GM23248 (cell line): Measurements from ENCODE around the gene RABGAP1L. TPM values are rescaled to one million over a fixed set of nuclear protein-coding genes. Genes with fewer than 3 reads are reported as not detected.
"Not testable (repeated sequence)": the region's sequence is repeated elsewhere in the genome, so short reads cannot be mapped to it uniquely, and the experiment has no call there.

ENCODE experiments used
- DNase-seq: peaks from one replicate; pipeline ENCODE4 v3.0.0-alpha.2; 2015
- H2AFZ ChIP-seq: fragments of 200-600 bp; sonication (generic); 2 replicates; pipeline ENCODE4 v1.6.1; 2016; ENCODE audit warnings: antibody characterized with exemption
- H3F3A ChIP-seq: fragments of 200-600 bp; sonication (generic); 2 replicates; pipeline ENCODE4 v1.6.1; 2016; ENCODE audit warnings: mild to moderate bottlenecking, antibody characterized with exemption, mixed run types; ENCODE audit not compliant: insufficient read depth
- H3K27ac ChIP-seq: fragments of 200-600 bp; sonication (generic); 2 replicates; pipeline ENCODE4 v1.5.1; 2016; ENCODE audit warnings: mild to moderate bottlenecking
- H3K27me3 ChIP-seq: fragments of 200-600 bp; sonication (generic); replicated peaks from 2 replicates; pipeline ENCODE4 v1.6.1; 2016; ENCODE audit warnings: mild to moderate bottlenecking; ENCODE audit not compliant: insufficient read depth
- H3K36me3 ChIP-seq: fragments of 200-600 bp; sonication (generic); 2 replicates; pipeline ENCODE4 v1.6.1; 2016; ENCODE audit warnings: low read depth, mild to moderate bottlenecking
- H3K4me1 ChIP-seq: fragments of 200-600 bp; sonication (generic); 2 replicates; pipeline ENCODE4 v1.6.1; 2016; ENCODE audit warnings: mild to moderate bottlenecking; ENCODE audit not compliant: insufficient read depth
- H3K4me2 ChIP-seq: fragments of 200-600 bp; sonication (generic); one replicate; pipeline ENCODE4 v1.6.1; 2016; ENCODE audit warnings: mild to moderate bottlenecking; ENCODE audit not compliant: unreplicated experiment
- H3K4me3 ChIP-seq: fragments of 200-600 bp; sonication (generic); 2 replicates; pipeline ENCODE4 v1.5.1; 2016; ENCODE audit warnings: mild to moderate bottlenecking
- H3K79me2 ChIP-seq: fragments of 200-600 bp; sonication (generic); 2 replicates; pipeline ENCODE4 v1.6.1; 2016; ENCODE audit warnings: mild to moderate bottlenecking; ENCODE audit not compliant: insufficient read depth
- H3K9ac ChIP-seq: fragments of 200-600 bp; sonication (generic); 2 replicates; pipeline ENCODE4 v1.6.1; 2016; ENCODE audit warnings: mild to moderate bottlenecking
- H3K9me2 ChIP-seq: fragments of 200-600 bp; sonication (generic); 2 replicates; pipeline ENCODE4 v1.6.1; 2016; ENCODE audit warnings: mixed run types, mild to moderate bottlenecking, moderate library complexity; ENCODE audit not compliant: insufficient read depth
- H3K9me3 ChIP-seq: fragments of 200-600 bp; sonication (generic); one replicate; pipeline ENCODE4 v1.6.1; 2017; ENCODE audit warnings: low read depth
- H4K20me1 ChIP-seq: fragments of 200-600 bp; sonication (generic); 2 replicates; pipeline ENCODE4 v1.6.0; 2016; ENCODE audit not compliant: insufficient read depth
- EZH2 ChIP-seq: fragments of 200-600 bp; sonication (generic); IDR thresholded peaks from 2 replicates; pipeline ENCODE4 v1.6.1; 2018; ENCODE audit warnings: antibody characterized with exemption, mild to moderate bottlenecking; ENCODE audit not compliant: insufficient read depth, poor library complexity, severe bottlenecking
- EZH2phosphoT487 ChIP-seq: fragments of 200-600 bp; sonication (generic); IDR thresholded peaks from 2 replicates; pipeline ENCODE4 v1.6.1; 2018; ENCODE audit warnings: antibody characterized with exemption, moderate library complexity, mild to moderate bottlenecking, low read depth; ENCODE audit not compliant: insufficient read depth
- WGBS, 2 experiments: methylation state at CpG; one replicate each; pipeline ENCODE4 v1.1.6; 2015 to 2017; ENCODE audit warnings: low lambda C conversion rate in 2 of 2, low coverage in 1 of 2; ENCODE audit errors: missing lambda C conversion rate in 2 of 2; 5-methylcytosine and 5-hydroxymethylcytosine counted together
- in situ Hi-C: fragments of 300-500 bp; cut with MboI; formaldehyde crosslinking; loops from 2 replicates; pipeline ENCODE4 v1.15.0; 2020
- polyA plus RNA-seq: library from polyadenylated mRNA; unstranded; fragments of >200 nt; fragmentation: Nextera tagmentation; extraction: Ambion mirVana; gene quantifications from 2 replicates; pipeline ENCODE4 v1.2.1, GENCODE V29; 2016
- total RNA-seq: library from RNA; depleted of rRNA; stranded (reverse); fragments of >200 nt; shearing (Covaris generic); gene quantifications from 2 replicates; pipeline ENCODE4 v1.2.3, GENCODE V29; 2014

The RABGAP1L gene
- total and polyA plus RNA-seq, 2 experiments from 2014 or later, result 13.7 to 21.6 TPM

DNA sequence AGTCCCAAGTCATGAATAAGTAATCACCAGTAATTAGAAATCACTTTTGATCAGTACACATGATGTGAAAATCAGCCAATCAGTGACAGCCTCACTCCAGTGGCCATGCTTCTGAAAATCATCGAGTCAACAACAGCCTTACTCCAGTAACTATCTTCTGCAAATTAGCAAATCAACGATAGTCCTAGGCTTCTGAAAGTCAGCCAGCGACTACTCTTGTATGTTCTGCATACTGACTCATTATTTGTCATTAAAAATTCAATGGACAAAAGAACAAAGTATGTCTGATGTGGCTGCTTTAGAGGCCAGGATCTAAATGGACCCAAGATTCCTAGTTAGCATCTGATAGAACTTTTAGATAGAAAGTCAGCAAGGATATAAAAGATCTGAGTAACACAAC lies 391.0 kb downstream of the RABGAP1L start:
- Histone ChIP-seq H3K79me2 (no peaks in the 10 kb centered on the region), H3K9me3 (no peaks in the 10 kb centered on the region), H3K4me3 (no peak overlapping the region), H2AFZ (no peak overlapping the region), H3K9ac (no peak overlapping the region), H3K4me2 (no peak overlapping the region), H3K27ac (no peak overlapping the region), H4K20me1 (no peaks in the 10 kb centered on the region), H3K27me3 (no peaks in the 10 kb centered on the region), H3K4me1 (peaks cover 6% of the 10 kb centered on the region; the same call in 1 of the 2 replicates), H3F3A (no peaks in the 10 kb centered on the region), H3K9me2 (no peaks in the 10 kb centered on the region), H3K36me3 (no peaks in the 10 kb centered on the region)
- DNase-seq, result peak; percentile 32
- WGBS, 2 experiments, result 59 to 60% methylated on average over 3 of the region's 3 CpGs
- in situ Hi-C loops, result no loop called here
- TF ChIP-seq EZH2phosphoT487 (no peak), EZH2 (no peak)

DNA sequence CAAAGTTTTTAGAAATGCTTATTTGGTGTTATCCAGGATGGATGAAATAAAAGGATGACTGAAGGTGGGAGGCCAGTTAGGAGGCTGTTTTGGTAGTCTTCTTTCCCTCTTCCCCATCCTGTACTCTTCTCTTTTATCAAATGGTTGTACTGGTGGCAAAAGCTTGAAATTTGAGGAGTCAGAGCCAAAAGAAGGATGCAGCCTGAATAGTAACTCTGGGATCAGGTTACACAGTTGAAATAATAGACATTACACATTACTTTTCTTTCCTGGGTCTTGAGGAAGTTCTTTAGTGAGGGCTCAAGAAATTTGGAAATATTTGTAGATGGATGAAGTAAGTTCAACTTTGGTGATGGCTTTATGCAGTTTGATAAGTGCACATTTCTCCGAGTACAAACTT lies 397.1 kb downstream of the RABGAP1L start:
- in situ Hi-C loops, result no loop called here
- Histone ChIP-seq H4K20me1 (no peaks in the 10 kb centered on the region), H3K9me2 (no peaks in the 10 kb centered on the region), H3K27ac (no peak overlapping the region), H3K27me3 (0 out of 2 replicates have a peak, but pooled peaks cover 3% of the 10 kb centered on the region), H2AFZ (no peak overlapping the region), H3K9me3 (no peaks in the 10 kb centered on the region), H3K4me1 (peaks cover 9% of the 10 kb centered on the region; the same call in 1 of the 2 replicates), H3K4me2 (no peak overlapping the region), H3K79me2 (no peaks in the 10 kb centered on the region), H3F3A (no peaks in the 10 kb centered on the region), H3K9ac (no peak overlapping the region), H3K4me3 (no peak overlapping the region), H3K36me3 (no peaks in the 10 kb centered on the region)
- WGBS, 2 experiments, result 93 to 97% methylated on average over 1 of the region's 1 CpG
- TF ChIP-seq EZH2phosphoT487 (no peak), EZH2 (no peak)
- DNase-seq, result no peak

- Histone ChIP-seq H3K4me3 (no peak overlapping the region), H3K9me2 (no peaks in the 10 kb centered on the region), H2AFZ (no peak overlapping the region), H3F3A (no peaks in the 10 kb centered on the region), H3K9me3 (no peaks in the 10 kb centered on the region), H3K79me2 (no peaks in the 10 kb centered on the region), H3K27me3 (no peaks in the 10 kb centered on the region), H3K36me3 (no peaks in the 10 kb centered on the region), H3K9ac (no peak overlapping the region), H3K4me2 (no peak overlapping the region), H3K4me1 (no peaks in the 10 kb centered on the region), H4K20me1 (no peaks in the 10 kb centered on the region), H3K27ac (no peak overlapping the region)
- DNase-seq, result no peak
- in situ Hi-C loops, result no loop called here
- TF ChIP-seq EZH2 (no peak), EZH2phosphoT487 (no peak)
Observed at GRCh38 chr1:174568551-174568950, 409.2 kb downstream of the RABGAP1L start.

- 79 to 84% methylated on average over 3 of the region's 3 CpGs for WGBS, 2 experiments
- H3K4me3 ChIP-seq, result no peak overlapping the region
Observed at GRCh38 chr1:174569240-174569639, 409.9 kb downstream of the RABGAP1L start.

GRCh38 chr1:174572771-174573170 lies 413.5 kb downstream of the RABGAP1L start:
- 27 to 42% methylated on average over 1 of the region's 1 CpG for WGBS, 2 experiments
- no peaks in the 10 kb centered on the region for H3K4me1 ChIP-seq
- DNase-seq, result no peak
- no peaks in the 10 kb centered on the region for H3F3A ChIP-seq
- no peak for TF ChIP-seq EZH2
- no peak overlapping the region for H3K4me2 ChIP-seq
- no peaks in the 10 kb centered on the region for H3K36me3 ChIP-seq
- H3K9me2 ChIP-seq, result no peaks in the 10 kb centered on the region
- no peak overlapping the region for H3K9ac ChIP-seq
- H3K4me3 ChIP-seq, result no peak overlapping the region
- H2AFZ ChIP-seq, result no peak overlapping the region
- H4K20me1 ChIP-seq, result no peaks in the 10 kb centered on the region
- H3K79me2 ChIP-seq, result no peaks in the 10 kb centered on the region
- in situ Hi-C loops, result no loop called here
- H3K27me3 ChIP-seq, result no peaks in the 10 kb centered on the region
- H3K27ac ChIP-seq, result no peak overlapping the region
- no peaks in the 10 kb centered on the region for H3K9me3 ChIP-seq

More at GRCh38 chr1:174569240-174569639, 409.9 kb downstream of the RABGAP1L start:
- Histone ChIP-seq H3K27ac (no peak overlapping the region), H3K9ac (no peak overlapping the region), H3F3A (no peaks in the 10 kb centered on the region), H3K36me3 (no peaks in the 10 kb centered on the region), H3K79me2 (no peaks in the 10 kb centered on the region), H3K9me3 (no peaks in the 10 kb centered on the region), H3K4me1 (no peaks in the 10 kb centered on the region), H2AFZ (no peak overlapping the region), H3K4me2 (no peak overlapping the region), H3K9me2 (no peaks in the 10 kb centered on the region), H4K20me1 (no peaks in the 10 kb centered on the region), H3K27me3 (no peaks in the 10 kb centered on the region)
- TF ChIP-seq EZH2, result no peak
- TF ChIP-seq EZH2phosphoT487, result no peak
- in situ Hi-C loops, result no loop called here
- no peak for DNase-seq

- H2AFZ ChIP-seq, H3K27ac ChIP-seq, H4K20me1 ChIP-seq, H3K4me3 ChIP-seq, H3K9me2 ChIP-seq, DNase-seq, in situ Hi-C loops, H3K36me3 ChIP-seq, H3K27me3 ChIP-seq, H3K4me1 ChIP-seq, H3K9ac ChIP-seq, H3K9me3 ChIP-seq, H3K4me2 ChIP-seq, H3F3A ChIP-seq, H3K79me2 ChIP-seq: not testable (repeated sequence)
- 90 to 93% methylated on average over 6 of the region's 6 CpGs for WGBS, 2 experiments
Observed at GRCh38 chr1:174576120-174576519, 416.8 kb downstream of the RABGAP1L start.
